ENCODE measurements around the gene C10orf62.

Gene C10orf62

GRCh38 chr10:97584798-97585438, 4.6 kb upstream of the C10orf62 start:
- DNase-seq (ENCODE audit: low read depth): no peak
- TF ChIP-seq CTCF (IDR thresholded peaks at IDR 0.05; ENCODE audit: low read depth, low read length, missing control alignments): no peak
- no peak overlapping the region for H3K4me3 ChIP-seq (ENCODE audit: low read depth, low read length)

- DNase-seq (ENCODE audit: low read depth): no peak
- no peak for TF ChIP-seq CTCF (IDR thresholded peaks at IDR 0.05; ENCODE audit: low read depth, low read length, missing control alignments)
- H3K4me3 ChIP-seq (ENCODE audit: low read depth, low read length): no peak overlapping the region
Measured at GRCh38 chr10:97585439-97585811, 4.1 kb upstream of the C10orf62 start.

GRCh38 chr10:97587183-97587582, 2.3 kb upstream of the C10orf62 start:
- DNase-seq (ENCODE audit: low read depth): no peak
- TF ChIP-seq CTCF (IDR thresholded peaks at IDR 0.05; ENCODE audit: low read depth, low read length, missing control alignments): no peak
- no peak overlapping the region for H3K4me3 ChIP-seq (ENCODE audit: low read depth, low read length)

- no peak for TF ChIP-seq CTCF (IDR thresholded peaks at IDR 0.05; ENCODE audit: low read depth, low read length, missing control alignments)
- no peak overlapping the region for H3K4me3 ChIP-seq (ENCODE audit: low read depth, low read length)
- DNase-seq (ENCODE audit: low read depth): no peak
Measured at GRCh38 chr10:97590082-97590747, 694 bp downstream of the C10orf62 start.

GRCh38 chr10:97590748-97591495, 1.4 kb downstream of the C10orf62 start:
- no peak overlapping the region for H3K4me3 ChIP-seq (ENCODE audit: low read depth, low read length)
- TF ChIP-seq CTCF (IDR thresholded peaks at IDR 0.05; ENCODE audit: low read depth, low read length, missing control alignments): no peak
- no peak for DNase-seq (ENCODE audit: low read depth)

GRCh38 chr10:97593421-97593820, 3.9 kb downstream of the C10orf62 start:
- DNase-seq (ENCODE audit: low read depth): no peak
- no peak overlapping the region for H3K4me3 ChIP-seq (ENCODE audit: low read depth, low read length)
- no peak for TF ChIP-seq CTCF (IDR thresholded peaks at IDR 0.05; ENCODE audit: low read depth, low read length, missing control alignments)
